ENCODE measurements around the gene CASP4.

DNA sequence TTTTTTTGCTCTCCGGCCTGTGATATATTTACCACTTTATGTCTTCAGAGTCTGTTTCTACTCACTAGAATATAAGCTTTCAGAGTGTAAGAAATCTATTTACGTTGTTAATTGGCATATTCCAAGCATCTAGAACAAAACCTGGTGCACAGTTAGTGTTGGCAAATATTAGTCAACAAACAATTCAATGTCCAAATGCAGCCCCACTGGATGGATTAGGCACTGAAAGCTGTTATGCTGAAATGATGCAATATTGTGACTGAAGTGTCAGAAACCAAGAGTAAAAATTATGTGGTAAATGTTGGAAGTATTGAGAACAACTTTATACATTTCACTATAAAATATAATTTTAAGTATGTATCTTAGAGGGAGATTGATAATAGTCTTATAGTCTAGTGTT, 24.8 kb downstream of the CASP4 start:
- TF ChIP-seq, protein P1, sequence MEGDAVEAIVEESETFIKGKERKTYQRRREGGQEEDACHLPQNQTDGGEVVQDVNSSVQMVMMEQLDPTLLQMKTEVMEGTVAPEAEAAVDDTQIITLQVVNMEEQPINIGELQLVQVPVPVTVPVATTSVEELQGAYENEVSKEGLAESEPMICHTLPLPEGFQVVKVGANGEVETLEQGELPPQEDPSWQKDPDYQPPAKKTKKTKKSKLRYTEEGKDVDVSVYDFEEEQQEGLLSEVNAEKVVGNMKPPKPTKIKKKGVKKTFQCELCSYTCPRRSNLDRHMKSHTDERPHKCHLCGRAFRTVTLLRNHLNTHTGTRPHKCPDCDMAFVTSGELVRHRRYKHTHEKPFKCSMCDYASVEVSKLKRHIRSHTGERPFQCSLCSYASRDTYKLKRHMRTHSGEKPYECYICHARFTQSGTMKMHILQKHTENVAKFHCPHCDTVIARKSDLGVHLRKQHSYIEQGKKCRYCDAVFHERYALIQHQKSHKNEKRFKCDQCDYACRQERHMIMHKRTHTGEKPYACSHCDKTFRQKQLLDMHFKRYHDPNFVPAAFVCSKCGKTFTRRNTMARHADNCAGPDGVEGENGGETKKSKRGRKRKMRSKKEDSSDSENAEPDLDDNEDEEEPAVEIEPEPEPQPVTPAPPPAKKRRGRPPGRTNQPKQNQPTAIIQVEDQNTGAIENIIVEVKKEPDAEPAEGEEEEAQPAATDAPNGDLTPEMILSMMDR (conservative IDR thresholded peaks at IDR 0.05 in 1 of 2, IDR thresholded peaks at IDR 0.05 in 1 of 2; ENCODE audit: extremely low read depth in 1 of 2, insufficient read depth in 1 of 2, low read depth in 1 of 2, low read length in 2 of 2): no peak
- no peak for TF ChIP-seq EZH2 (IDR thresholded peaks at IDR 0.05; ENCODE audit: borderline replicate concordance, low read length)
